GM10847 (cell line): ENCODE data around the gene TMEM158.

Experiments used
- POLR2A ChIP-seq: IDR thresholded peaks from 2 replicates; pipeline ENCODE4 v1.6.1; 2011; ENCODE audit not compliant: insufficient read length; ENCODE audit errors: extremely low read depth

The TMEM158 gene

GRCh38 chr3:45191924-45192417, 34.1 kb downstream of the TMEM158 start:
- no peak for TF ChIP-seq POLR2A

- no peak for TF ChIP-seq POLR2A
Observed at GRCh38 chr3:45191424-45191823, 34.7 kb downstream of the TMEM158 start.

- no peak for TF ChIP-seq POLR2A
Observed at GRCh38 chr3:45188719-45189659, 37.1 kb downstream of the TMEM158 start.

GRCh38 chr3:45187694-45188141, 38.4 kb downstream of the TMEM158 start:
- TF ChIP-seq POLR2A = no peak

- TF ChIP-seq POLR2A = no peak
Observed at GRCh38 chr3:45186871-45187270, 39.2 kb downstream of the TMEM158 start.

- TF ChIP-seq POLR2A = no peak
Observed at GRCh38 chr3:45185461-45185860, 40.6 kb downstream of the TMEM158 start.

- TF ChIP-seq POLR2A = no peak
Observed at GRCh38 chr3:45185052-45185451, 41.0 kb downstream of the TMEM158 start.

- no peak for TF ChIP-seq POLR2A
Observed at GRCh38 chr3:45183872-45184262, 42.2 kb downstream of the TMEM158 start.

- TF ChIP-seq POLR2A = no peak
Observed at GRCh38 chr3:45182915-45183871, 42.9 kb downstream of the TMEM158 start.

GRCh38 chr3:45181496-45181895, 44.6 kb downstream of the TMEM158 start:
- TF ChIP-seq POLR2A = no peak

GRCh38 chr3:45180899-45181298, 45.2 kb downstream of the TMEM158 start:
- no peak for TF ChIP-seq POLR2A

GRCh38 chr3:45180051-45180450, 46.0 kb downstream of the TMEM158 start:
- TF ChIP-seq POLR2A = no peak

- TF ChIP-seq POLR2A = no peak
Observed at GRCh38 chr3:45179163-45179562, 46.9 kb downstream of the TMEM158 start.

- no peak for TF ChIP-seq POLR2A
Observed at GRCh38 chr3:45178183-45179023, 47.7 kb downstream of the TMEM158 start.

- no peak for TF ChIP-seq POLR2A
Observed at GRCh38 chr3:45176912-45177311, 49.2 kb downstream of the TMEM158 start.
